Stimulated activated CD8-positive, alpha-beta memory T cell treated with anti-CD3 and anti-CD28 coated beads, Interleukin-4, amount 100 ng/mL, for 24 hours (primary cell): Measurements from ENCODE around the gene NEMF.
"Not testable (repeated sequence)": the region's sequence is repeated elsewhere in the genome, so short reads cannot be mapped to it uniquely, and the experiment has no call there.

ENCODE experiments used
- DNase-seq: peaks from one replicate; pipeline ENCODE4 v3.0.0-alpha.2; 2020; ENCODE audit warnings: low read depth

NEMF gene

GRCh38 chr14:49852301-49853157 lies at the start of gene NEMF:
Gene NEMF (minus strand): TSS chr14:49852788. CDS start chr14:49852753, 35 bp downstream.
- peak; percentile 66 for DNase-seq

- DNase-seq: no peak
These were observed 48.4 kb upstream of the NEMF start for GRCh38 chr14:49900973-49901372.

GRCh38 chr14:49898485-49898884 lies 45.9 kb upstream of the NEMF start:
- DNase-seq: no peak

- DNase-seq: no peak
These were observed 45.4 kb upstream of the NEMF start for GRCh38 chr14:49897965-49898364.

- no peak for DNase-seq
These were observed 44.8 kb upstream of the NEMF start for GRCh38 chr14:49897414-49897813.

- no peak for DNase-seq
These were observed 44.4 kb upstream of the NEMF start for GRCh38 chr14:49896966-49897365.

- DNase-seq: not testable (repeated sequence)
These were observed 43.7 kb upstream of the NEMF start for GRCh38 chr14:49896272-49896671.

DNA sequence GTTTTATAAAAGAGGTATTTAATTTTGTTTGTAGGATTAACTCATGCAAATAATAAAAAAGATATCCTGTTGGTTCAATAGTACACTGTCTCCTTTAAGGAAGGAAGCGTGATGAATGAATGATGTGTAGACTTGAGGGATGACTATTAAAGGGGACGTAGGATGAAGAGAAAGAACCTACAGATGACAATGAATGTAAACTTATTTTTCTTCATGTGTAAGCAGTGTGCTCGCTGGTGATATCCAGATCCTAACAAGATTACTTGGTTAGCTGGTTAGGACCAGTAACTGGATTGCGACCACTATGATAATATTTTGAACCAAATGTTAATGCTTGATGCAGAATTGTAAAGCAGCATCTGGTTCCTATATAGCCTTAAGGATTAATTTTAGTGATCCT lies 42.9 kb upstream of the NEMF start:
- DNase-seq: no peak

DNA sequence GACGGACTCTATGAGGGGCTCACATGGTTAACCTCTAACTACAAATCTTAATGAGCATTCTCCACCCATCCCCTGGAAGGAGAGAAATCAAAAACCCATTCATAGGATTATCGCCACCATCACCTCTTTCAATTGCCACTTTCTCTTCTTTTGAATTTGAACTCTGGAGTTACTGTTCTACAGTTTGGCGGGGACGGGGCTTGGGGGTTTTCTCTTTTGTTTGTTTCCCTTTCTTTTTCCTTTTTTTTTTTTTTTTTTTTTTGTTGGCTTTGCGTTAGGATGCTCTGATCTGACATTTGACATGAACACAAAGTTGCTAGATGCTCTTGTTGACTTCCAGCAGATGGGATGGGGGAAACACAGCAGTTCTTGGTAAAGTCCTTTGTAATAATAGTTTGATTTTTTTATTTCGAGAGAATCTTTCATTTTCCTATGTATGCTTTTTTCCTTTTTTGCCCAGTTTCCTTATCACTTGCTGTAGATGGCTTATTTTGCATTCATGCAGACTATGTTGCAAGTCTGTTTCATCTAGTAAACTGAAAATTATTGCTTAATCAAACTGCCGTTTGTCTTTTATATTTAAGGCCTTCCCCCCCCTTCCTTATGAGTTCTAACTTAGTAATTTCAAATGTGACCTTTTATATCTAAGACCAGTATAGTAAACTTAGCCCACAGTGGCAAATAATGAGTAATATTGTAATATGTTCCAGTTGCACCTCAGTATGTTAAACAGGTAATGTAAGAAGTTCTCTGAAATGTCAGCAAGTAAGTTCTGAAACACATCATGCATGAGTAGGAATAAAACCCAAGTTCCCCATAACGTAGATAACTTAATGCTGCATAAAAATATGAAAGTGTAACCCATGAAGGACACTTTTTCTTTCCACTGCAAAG lies 41.9 kb upstream of the NEMF start:
- not testable (repeated sequence) for DNase-seq

- DNase-seq: peak; percentile 78
These were observed 41.0 kb upstream of the NEMF start for GRCh38 chr14:49893309-49894213.

GRCh38 chr14:49892636-49893308 lies 40.2 kb upstream of the NEMF start, which contains the start of gene ARF6:
Gene ARF6 (plus strand): TSS chr14:49893082. CDS start chr14:49893737, 655 bp downstream.
- peak; percentile 97 for DNase-seq

DNA sequence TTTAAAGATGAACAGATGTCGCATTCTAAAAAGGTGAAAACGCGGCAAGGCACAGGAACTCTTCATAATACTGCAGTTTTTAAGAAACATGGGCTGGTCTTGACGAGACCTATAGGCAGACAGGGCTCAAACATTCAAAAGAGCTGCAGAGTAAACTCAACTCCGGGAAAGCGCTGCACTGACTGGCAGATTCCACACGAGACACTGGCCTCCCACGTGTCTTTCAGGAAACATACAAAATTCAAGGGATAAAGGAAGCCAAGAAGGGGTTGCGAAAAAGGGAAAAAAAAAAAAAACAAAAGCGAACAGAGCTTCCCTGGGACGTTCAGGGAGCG lies 39.7 kb upstream of the NEMF start:
- peak; percentile 20 for DNase-seq

GRCh38 chr14:49888293-49888692 lies 35.7 kb upstream of the NEMF start:
- no peak for DNase-seq

DNA sequence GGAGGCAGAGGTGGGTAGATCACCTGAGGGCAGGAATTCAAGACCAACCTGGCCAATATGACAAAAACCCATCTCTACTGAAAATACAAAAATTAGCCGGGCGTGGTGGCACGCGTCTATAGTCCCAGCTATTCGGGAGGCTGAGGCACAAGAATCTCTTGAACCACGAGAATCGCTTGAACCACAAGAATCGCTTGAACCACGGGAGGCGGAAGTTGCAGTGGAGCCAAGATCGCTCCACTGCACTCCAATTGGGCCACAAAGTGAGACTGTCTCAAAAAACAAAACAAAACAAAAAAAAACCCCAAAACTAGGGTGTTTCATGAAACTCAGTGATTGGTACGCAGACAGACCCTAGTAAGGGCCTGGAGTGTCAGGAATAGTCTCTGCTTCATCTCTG lies 33.9 kb upstream of the NEMF start:
- no peak for DNase-seq

DNA sequence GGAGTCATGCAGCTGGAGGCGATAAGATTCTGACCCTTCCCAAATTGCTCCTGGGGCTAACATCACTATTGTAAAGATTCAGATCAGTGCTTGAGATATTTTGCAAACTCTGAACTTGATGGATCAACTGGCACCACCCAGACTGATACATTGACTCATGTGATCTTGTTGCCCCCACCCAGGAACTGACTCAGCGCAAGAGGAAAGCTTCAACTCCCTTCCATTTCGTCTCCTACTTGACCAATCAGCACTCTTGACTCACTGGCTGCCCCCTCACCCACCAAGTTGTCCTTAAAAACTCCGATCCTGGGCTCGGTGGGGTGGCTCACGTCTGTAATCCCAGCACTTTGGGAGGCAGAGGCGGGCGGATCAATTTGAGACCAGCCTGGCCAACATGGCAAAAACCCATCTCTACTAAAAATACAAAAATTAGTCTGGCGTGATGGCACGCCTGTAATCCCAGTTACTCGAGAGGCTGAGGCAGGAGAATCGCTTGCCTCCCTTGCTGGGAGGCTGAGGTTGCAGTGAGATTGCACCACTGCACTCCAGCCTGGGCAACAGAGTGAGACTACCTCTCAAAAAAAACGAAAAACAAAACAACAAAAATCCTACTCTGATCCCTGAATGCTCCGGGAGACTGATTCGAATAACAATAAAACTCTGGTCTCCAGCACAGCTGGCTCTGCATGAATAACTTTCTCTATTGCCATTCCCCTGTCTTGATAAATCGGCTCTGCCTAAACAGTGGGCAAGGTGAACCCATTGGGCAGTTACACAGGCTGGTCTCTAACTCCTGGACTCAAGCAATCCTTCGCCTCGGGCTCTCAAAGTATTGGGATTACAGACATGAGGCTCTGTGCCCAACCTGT lies 30.5 kb upstream of the NEMF start:
- no peak for DNase-seq

DNA sequence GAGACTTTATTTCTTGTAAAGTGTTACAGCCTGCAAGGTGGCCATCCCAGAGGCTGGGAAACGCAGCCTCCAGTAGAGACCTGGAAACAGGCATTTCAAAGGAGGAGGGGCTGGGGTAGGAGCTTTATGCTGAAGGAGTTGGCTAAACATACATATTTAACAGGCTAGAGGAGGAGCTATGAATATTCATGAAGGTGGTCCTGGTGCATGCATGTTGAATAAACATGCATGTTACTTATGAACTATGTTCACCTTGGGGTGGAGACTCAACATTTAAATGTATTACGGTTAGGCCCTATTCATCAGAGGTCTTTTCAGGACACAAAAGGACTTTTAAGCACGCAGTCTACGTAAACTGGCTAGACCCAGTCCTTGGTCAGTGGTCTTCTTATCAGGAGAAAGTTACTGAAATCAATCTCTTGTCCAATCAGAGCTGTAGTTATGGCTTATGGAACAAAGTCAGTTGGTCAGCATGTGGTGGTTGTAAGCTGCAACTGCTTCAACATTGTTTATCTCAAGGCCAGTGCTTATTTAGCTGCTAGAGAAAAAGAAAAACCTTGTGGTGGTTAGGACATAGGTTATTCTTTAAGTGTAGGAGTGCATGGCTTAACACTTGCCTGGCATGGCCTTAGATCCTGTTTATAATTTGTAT lies 28.9 kb upstream of the NEMF start:
- no peak for DNase-seq

- DNase-seq: no peak
These were observed 27.9 kb upstream of the NEMF start for GRCh38 chr14:49880267-49881064.

GRCh38 chr14:49879646-49880204 lies 27.1 kb upstream of the NEMF start:
- DNase-seq: peak; percentile 19
